VCaP (cell line): ENCODE results near the gene SLIRP.

Experiments used
- H3K27ac ChIP-seq: fragments of 450-650 bp; 2 replicates; pipeline ENCODE4 v1.5.1; 2017
- CTCF ChIP-seq: fragments of 450-650 bp; conservative IDR thresholded peaks from 2 replicates; pipeline ENCODE4 v1.5.1; 2017; ENCODE audit warnings: mild to moderate bottlenecking, moderate library complexity

SLIRP gene

GRCh38 chr14:77763978-77764377, 56.1 kb downstream of the SLIRP start:
- no peak overlapping the region for H3K27ac ChIP-seq
- no peak for TF ChIP-seq CTCF
